Fibroblast of mammary gland (primary cell): ENCODE results near the gene PPP2R5E.
"Not testable (repeated sequence)": the region's sequence is repeated elsewhere in the genome, so short reads cannot be mapped to it uniquely, and the experiment has no call there.

Experiments
- DNase-seq: peaks from one replicate; pipeline ENCODE4 v3.0.0-alpha.2; 2010; ENCODE audit warnings: low read depth
- H3K4me3 ChIP-seq: 2 replicates; pipeline ENCODE4 v1.5.1; 2011; ENCODE audit warnings: low read depth, mild to moderate bottlenecking, low read length, moderate library complexity; ENCODE audit not compliant: control insufficient read depth
- TF ChIP-seq, protein P1 (sequence below): conservative IDR thresholded peaks from 2 replicates; pipeline ENCODE4 v1.5.1; 2011; ENCODE audit warnings: low read depth, low read length, inconsistent platforms; ENCODE audit not compliant: control insufficient read depth, insufficient read depth

PPP2R5E gene

DNA sequence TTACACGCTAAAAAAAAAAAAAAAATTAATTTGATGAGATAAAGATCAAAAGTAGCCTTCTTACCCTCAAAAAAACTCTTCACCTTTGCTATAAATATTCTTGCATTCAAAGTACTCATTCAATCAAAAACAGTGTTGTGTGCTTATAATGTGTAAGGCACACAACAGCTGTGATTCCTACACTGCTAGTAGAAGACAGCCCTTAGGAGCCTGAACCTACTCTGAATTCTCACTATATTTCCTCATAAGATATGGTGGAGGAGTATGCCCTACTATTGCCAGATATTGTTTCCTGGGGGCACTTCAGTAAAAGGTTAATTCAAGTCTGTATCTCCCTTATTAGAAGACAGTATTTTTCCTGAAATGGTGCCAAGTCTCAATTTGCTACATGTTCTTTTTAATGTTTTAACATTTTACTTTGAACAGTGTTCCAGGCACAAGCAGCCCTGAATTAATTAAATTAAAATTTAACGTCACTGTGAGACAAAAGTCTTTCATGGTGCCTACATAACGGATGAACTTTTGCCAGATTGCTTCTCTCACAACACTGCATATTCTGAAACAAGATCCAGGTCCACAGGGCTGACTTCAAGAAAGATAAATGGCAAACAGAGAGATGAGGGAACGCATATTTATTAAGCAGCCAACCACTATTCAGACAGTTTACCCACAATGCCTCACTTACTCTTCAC is 19.3 kb downstream of the PPP2R5E start:
- TF ChIP-seq, protein P1, sequence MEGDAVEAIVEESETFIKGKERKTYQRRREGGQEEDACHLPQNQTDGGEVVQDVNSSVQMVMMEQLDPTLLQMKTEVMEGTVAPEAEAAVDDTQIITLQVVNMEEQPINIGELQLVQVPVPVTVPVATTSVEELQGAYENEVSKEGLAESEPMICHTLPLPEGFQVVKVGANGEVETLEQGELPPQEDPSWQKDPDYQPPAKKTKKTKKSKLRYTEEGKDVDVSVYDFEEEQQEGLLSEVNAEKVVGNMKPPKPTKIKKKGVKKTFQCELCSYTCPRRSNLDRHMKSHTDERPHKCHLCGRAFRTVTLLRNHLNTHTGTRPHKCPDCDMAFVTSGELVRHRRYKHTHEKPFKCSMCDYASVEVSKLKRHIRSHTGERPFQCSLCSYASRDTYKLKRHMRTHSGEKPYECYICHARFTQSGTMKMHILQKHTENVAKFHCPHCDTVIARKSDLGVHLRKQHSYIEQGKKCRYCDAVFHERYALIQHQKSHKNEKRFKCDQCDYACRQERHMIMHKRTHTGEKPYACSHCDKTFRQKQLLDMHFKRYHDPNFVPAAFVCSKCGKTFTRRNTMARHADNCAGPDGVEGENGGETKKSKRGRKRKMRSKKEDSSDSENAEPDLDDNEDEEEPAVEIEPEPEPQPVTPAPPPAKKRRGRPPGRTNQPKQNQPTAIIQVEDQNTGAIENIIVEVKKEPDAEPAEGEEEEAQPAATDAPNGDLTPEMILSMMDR: no peak
- H3K4me3 ChIP-seq: no peak overlapping the region
- no peak for DNase-seq

GRCh38 chr14:63522511-63522910 is 20.7 kb downstream of the PPP2R5E start:
- not testable (repeated sequence) for DNase-seq, H3K4me3 ChIP-seq

GRCh38 chr14:63517354-63517753 is 25.8 kb downstream of the PPP2R5E start:
- no peak for DNase-seq
- H3K4me3 ChIP-seq: no peak overlapping the region
- TF ChIP-seq, protein P1: no peak

GRCh38 chr14:63515240-63515639 is 27.9 kb downstream of the PPP2R5E start:
- TF ChIP-seq, protein P1: no peak
- no peak overlapping the region for H3K4me3 ChIP-seq
- DNase-seq: no peak

DNA sequence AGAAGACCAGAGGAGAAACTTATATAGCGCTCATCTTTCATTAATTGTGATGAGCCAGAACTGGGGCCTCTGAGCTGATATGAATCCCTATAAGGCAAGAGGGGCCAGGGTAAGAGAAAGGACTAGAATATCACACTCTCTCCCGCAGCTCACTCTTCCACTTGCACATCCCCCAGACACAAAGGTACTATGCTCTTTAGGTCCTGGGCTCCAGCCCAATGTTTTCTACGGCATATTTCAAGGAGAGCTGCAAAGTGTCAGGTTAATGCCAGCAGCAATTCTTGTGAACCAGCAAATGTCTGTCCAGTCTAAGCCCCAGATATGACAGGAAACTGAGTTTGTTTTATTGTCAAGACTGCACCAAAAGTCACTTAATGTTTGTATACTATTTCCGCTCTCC is 29.4 kb downstream of the PPP2R5E start:
- DNase-seq: no peak
- H3K4me3 ChIP-seq: no peak overlapping the region
- TF ChIP-seq, protein P1: no peak

DNA sequence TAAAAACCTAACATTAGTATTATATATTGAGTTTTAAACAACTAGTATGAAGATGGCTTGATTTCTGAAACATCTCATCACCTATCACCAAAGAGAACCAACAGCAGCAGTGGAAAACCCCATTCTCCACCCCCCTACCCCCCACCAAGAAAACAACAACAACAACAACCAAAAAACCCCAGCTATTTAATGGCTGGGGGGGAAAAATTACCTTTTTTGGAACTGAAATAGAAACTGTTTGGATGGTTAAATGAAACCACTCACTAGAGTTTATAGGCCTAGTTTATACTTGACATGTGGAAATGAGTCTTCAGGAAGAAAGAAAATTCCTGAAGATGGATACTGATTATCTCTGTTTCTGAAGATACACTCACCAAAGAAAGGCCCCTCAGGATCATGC is 30.3 kb downstream of the PPP2R5E start:
- DNase-seq: no peak
- TF ChIP-seq, protein P1: no peak
- H3K4me3 ChIP-seq: no peak overlapping the region

GRCh38 chr14:63510538-63510937 is 32.6 kb downstream of the PPP2R5E start:
- DNase-seq: no peak
- no peak overlapping the region for H3K4me3 ChIP-seq
- TF ChIP-seq, protein P1: no peak
